Smooth muscle cell (in vitro differentiated cells): ENCODE data around the gene TNFRSF19. TPM values are rescaled to one million over a fixed set of nuclear protein-coding genes. Genes with fewer than 3 reads are reported as not detected.

Source experiments
- DNase-seq: peaks from one replicate; lab custom pipeline; 2025; ENCODE audit not compliant: unreplicated experiment; lab: John Stamatoyannopoulos, UW
- H2AFZ ChIP-seq: fragments of 200-600 bp; sonication (generic); 2 replicates; pipeline ENCODE4 v1.6.0; 2016; ENCODE audit warnings: antibody characterized with exemption, low read depth, mild to moderate bottlenecking
- H3F3A ChIP-seq: fragments of 200-600 bp; sonication (generic); 2 replicates; pipeline ENCODE4 v1.6.0; 2017; ENCODE audit warnings: antibody characterized with exemption, low read depth
- H3K27ac ChIP-seq: fragments of 200-600 bp; sonication (generic); 2 replicates; pipeline ENCODE4 v1.5.1; 2016; ENCODE audit warnings: low read depth, mild to moderate bottlenecking
- H3K27me3 ChIP-seq: fragments of 200-600 bp; sonication (generic); 2 replicates; pipeline ENCODE4 v1.6.1; 2016; ENCODE audit warnings: low read depth, mild to moderate bottlenecking
- H3K36me3 ChIP-seq: fragments of 200-600 bp; sonication (generic); 2 replicates; pipeline ENCODE4 v1.5.1; 2016; ENCODE audit warnings: low read depth
- H3K4me1 ChIP-seq: fragments of 200-600 bp; sonication (generic); 2 replicates; pipeline ENCODE4 v1.5.1; 2016; ENCODE audit warnings: low read depth
- H3K4me2 ChIP-seq: fragments of 200-600 bp; sonication (generic); 2 replicates; pipeline ENCODE4 v1.6.0; 2016; ENCODE audit warnings: mild to moderate bottlenecking
- H3K4me3 ChIP-seq: fragments of 200-600 bp; sonication (generic); 2 replicates; pipeline ENCODE4 v1.5.1; 2016; ENCODE audit warnings: mild to moderate bottlenecking
- H3K79me2 ChIP-seq: fragments of 200-600 bp; sonication (generic); 2 replicates; pipeline ENCODE4 v1.6.0; 2016; ENCODE audit warnings: low read depth, mild to moderate bottlenecking
- H3K9ac ChIP-seq: fragments of 200-600 bp; sonication (generic); 2 replicates; pipeline ENCODE4 v1.6.0; 2016; ENCODE audit warnings: low read depth
- H3K9me3 ChIP-seq: fragments of 200-600 bp; sonication (generic); replicated peaks from 2 replicates; pipeline ENCODE4 v1.5.1; 2016; ENCODE audit warnings: low read depth
- H4K20me1 ChIP-seq: fragments of 200-600 bp; sonication (generic); 2 replicates; pipeline ENCODE4 v1.6.0; 2016; ENCODE audit warnings: low read depth
- CTCF ChIP-seq: fragments of 200-600 bp; sonication (generic); IDR thresholded peaks from 2 replicates; pipeline ENCODE4 v1.5.1; 2017; ENCODE audit warnings: borderline replicate concordance, mild to moderate bottlenecking, antibody characterized with exemption; ENCODE audit not compliant: insufficient read depth, poor library complexity, severe bottlenecking
- WGBS: methylation state at CpG from one replicate; pipeline ENCODE4 v1.1.7; 2016; ENCODE audit warnings: low lambda C conversion rate; 5-methylcytosine and 5-hydroxymethylcytosine counted together
- polyA plus RNA-seq: library from polyadenylated mRNA; unstranded; fragments of >200 nt; fragmentation: Nextera tagmentation; extraction: Ambion mirVana; gene quantifications from 2 replicates; pipeline ENCODE4 v1.2.1, GENCODE V29; 2016
- total RNA-seq: library from RNA; depleted of rRNA; stranded (reverse); fragments of >200 nt; gene quantifications from 2 replicates; pipeline ENCODE4 v1.2.3, GENCODE V29; 2014

The TNFRSF19 gene
- total and polyA plus RNA-seq, 2 experiments from 2014 or later = 15.5 to 34.3 TPM

GRCh38 chr13:23598369-23598768 lies 28.2 kb downstream of the TNFRSF19 start:
- Histone ChIP-seq H3K27ac (no peak overlapping the region), H2AFZ (no peak overlapping the region), H3K27me3 (no peaks in the 10 kb centered on the region)

GRCh38 chr13:23599083-23599925 lies 29.1 kb downstream of the TNFRSF19 start:
- WGBS = 64% methylated on average over 3 of the region's 3 CpGs
- Histone ChIP-seq H3K4me3 (no peak overlapping the region), H3K4me1 (peaks cover 15% of the 10 kb centered on the region), H3K9ac (no peak overlapping the region), H2AFZ (no peak overlapping the region), H3K9me3 (no peaks in the 10 kb centered on the region), H3K4me2 (no peak overlapping the region), H3K27ac (no peak overlapping the region), H4K20me1 (no peaks in the 10 kb centered on the region), H3K27me3 (no peaks in the 10 kb centered on the region), H3F3A (no peaks in the 10 kb centered on the region), H3K36me3 (no peaks in the 10 kb centered on the region), H3K79me2 (no peaks in the 10 kb centered on the region)
- TF ChIP-seq CTCF = no peak
- DNase-seq = no peak

More at GRCh38 chr13:23598369-23598768, 28.2 kb downstream of the TNFRSF19 start:
- H3K4me1 ChIP-seq = peaks cover 15% of the 10 kb centered on the region
- H3K79me2 ChIP-seq = no peaks in the 10 kb centered on the region
- no peak overlapping the region for H3K4me2 ChIP-seq
- TF ChIP-seq CTCF = no peak
- H3K9ac ChIP-seq = no peak overlapping the region
- no peaks in the 10 kb centered on the region for H3F3A ChIP-seq
- 85% methylated on average over 1 of the region's 1 CpG for WGBS
- no peaks in the 10 kb centered on the region for H3K36me3 ChIP-seq
- DNase-seq = no peak
- no peaks in the 10 kb centered on the region for H3K9me3 ChIP-seq
- H4K20me1 ChIP-seq = no peaks in the 10 kb centered on the region
- H3K4me3 ChIP-seq = no peak overlapping the region

- WGBS = 84% methylated on average over 3 of the region's 3 CpGs
- TF ChIP-seq CTCF = no peak
- no peak for DNase-seq
- Histone ChIP-seq H3K27me3 (no peaks in the 10 kb centered on the region), H4K20me1 (no peaks in the 10 kb centered on the region), H2AFZ (no peak overlapping the region), H3K4me3 (no peak overlapping the region), H3K4me1 (peaks cover 15% of the 10 kb centered on the region), H3K4me2 (no peak overlapping the region), H3K36me3 (no peaks in the 10 kb centered on the region), H3F3A (no peaks in the 10 kb centered on the region), H3K9me3 (no peaks in the 10 kb centered on the region), H3K9ac (no peak overlapping the region), H3K79me2 (no peaks in the 10 kb centered on the region), H3K27ac (no peak overlapping the region)
Observed at GRCh38 chr13:23600100-23600499, 29.9 kb downstream of the TNFRSF19 start.

GRCh38 chr13:23600534-23600933 lies 30.3 kb downstream of the TNFRSF19 start:
- H3K9me3 ChIP-seq = no peaks in the 10 kb centered on the region
- H3K9ac ChIP-seq = no peak overlapping the region
- H4K20me1 ChIP-seq = no peaks in the 10 kb centered on the region
- TF ChIP-seq CTCF = no peak
- H3K27me3 ChIP-seq = no peaks in the 10 kb centered on the region
- H3K79me2 ChIP-seq = no peaks in the 10 kb centered on the region
- peaks cover 15% of the 10 kb centered on the region for H3K4me1 ChIP-seq
- H3K27ac ChIP-seq = no peak overlapping the region
- H3F3A ChIP-seq = no peaks in the 10 kb centered on the region
- H2AFZ ChIP-seq = no peak overlapping the region
- no peaks in the 10 kb centered on the region for H3K36me3 ChIP-seq
- no peak overlapping the region for H3K4me2 ChIP-seq
- H3K4me3 ChIP-seq = no peak overlapping the region
- no peak for DNase-seq
